ENCODE measurements around the gene SNAP47.

Gene SNAP47

DNA sequence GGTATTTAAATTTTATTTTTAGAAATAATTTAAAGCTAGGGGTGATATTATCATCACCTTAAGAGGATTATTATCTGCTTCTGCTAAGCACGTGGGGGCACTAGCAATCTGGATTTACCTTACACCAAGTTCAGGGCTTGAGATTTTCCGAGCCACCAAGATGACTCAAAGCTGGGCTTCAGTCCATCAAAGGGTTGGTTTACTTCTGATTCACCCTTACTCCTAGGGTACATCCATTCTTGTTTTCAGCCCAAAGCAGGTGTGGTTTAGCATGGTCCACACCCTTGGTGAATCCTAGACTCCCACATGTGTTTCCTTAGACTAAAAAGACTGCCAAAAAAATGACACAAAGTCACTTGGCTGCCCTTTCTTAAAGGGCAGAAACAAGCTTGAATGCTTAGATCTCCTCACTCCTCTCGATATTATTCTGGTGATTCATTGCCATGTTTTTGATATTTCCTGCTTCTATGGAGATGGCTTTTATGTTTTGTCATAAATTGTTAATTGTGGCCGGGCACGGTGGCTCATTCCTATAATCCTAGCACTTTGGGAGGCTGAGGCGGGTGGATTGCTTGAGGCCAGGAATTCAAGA, 70.5 kb downstream of the SNAP47 start:
- DNase-seq = no peak

DNA sequence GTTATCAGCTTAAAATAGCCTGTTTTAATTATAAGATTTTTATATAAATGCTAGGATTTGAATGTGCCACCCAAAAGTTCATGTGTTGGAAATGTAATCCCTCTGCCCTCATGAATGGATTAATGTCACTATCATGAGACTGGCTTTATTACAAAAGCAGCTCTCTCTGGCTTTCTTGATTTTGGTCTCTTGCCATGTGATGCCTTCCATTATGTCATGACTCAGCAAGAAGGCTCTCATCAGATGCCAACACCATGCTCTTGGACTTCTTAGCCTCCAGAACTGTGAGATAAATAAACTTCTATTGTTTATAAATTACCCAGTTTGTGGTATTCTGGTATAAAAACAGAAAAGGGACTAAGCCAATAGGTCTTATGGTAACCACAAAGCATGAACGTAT, 73.3 kb downstream of the SNAP47 start:
- no peak for DNase-seq

DNA sequence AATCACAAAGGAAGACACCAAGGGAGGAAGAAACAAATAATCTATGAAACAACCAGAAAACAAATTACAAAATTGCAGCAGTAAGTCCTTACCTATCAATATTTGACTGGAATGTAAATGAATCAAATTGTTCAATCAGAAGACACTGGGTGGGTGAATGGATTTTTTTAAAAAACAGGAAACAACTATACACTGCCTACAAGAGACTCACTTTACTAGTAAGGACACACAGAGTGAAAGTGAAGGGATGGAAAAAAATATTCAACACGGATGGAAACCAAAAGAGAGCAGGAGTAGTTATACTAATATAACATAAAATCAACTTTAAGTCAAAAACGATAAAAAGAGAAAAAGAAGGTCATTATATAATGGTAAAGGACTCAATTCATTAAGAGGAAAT, 73.8 kb downstream of the SNAP47 start:
- DNase-seq = no peak

DNA sequence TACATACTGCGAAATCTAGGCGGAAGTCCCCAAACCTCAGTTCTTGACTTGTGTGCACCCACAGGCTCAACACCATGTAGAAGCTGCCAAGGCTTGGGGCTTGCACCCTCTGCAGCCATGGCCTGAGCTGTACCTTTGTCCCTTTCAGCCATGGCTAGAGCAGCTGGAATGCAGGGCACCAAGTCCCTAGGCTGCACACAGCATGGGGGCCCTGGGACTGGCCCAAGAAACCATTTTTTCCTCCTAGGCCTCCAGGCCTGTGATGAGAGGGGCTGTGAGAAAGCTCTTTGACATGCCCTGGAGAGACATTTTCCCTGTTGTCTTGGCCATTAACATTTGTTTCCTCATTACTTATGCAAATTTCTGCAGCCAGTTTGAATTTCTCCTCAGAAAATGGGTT, 78.7 kb downstream of the SNAP47 start:
- no peak for DNase-seq

DNA sequence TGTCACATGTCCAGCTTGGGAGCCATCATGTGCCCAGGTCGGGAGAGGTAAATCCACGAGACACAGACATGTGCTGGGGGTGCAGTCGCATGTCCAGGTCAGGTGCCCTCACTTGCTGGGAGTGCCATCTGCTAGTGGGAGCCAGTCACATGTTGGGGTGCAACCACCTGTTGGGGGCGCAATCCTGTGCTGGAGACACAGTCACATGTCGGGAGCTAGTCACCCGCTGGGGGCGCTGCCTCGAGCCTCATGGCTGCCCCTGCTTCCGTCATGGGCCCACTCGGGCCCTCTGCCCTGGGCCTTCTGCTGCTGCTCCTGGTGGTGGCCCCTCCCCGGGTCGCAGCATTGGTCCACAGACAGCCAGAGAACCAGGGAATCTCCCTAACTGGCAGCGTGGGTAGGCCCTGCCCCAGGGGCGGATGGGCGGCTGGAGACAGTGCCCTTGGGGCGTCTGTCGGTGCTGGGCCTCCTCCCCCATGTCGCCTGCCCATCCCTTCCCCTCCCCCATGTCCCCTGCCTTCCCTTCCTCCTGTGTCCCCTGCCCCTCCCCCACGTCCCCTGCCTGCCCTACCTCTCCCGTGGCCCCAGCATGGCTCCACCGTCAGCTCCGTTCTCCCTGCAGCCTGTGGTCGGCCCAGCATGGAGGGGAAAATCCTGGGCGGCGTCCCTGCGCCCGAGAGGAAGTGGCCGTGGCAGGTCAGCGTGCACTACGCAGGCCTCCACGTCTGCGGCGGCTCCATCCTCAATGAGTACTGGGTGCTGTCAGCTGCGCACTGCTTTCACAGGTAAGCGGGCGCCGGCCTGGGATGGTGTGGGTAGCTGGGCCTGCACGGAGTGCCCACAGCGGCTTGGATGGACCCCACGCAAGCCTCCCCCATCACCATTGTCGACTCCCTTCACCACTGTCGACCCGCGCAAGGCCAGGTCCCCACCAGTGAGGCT, 80.5 kb downstream of the SNAP47 start, which contains the start of gene PRSS38:
TSS of gene PRSS38 (plus strand) at position 208 of the 942 bp plus-strand sequence. CDS start at position 250, 42 bp downstream.
- DNase-seq = no peak

DNA sequence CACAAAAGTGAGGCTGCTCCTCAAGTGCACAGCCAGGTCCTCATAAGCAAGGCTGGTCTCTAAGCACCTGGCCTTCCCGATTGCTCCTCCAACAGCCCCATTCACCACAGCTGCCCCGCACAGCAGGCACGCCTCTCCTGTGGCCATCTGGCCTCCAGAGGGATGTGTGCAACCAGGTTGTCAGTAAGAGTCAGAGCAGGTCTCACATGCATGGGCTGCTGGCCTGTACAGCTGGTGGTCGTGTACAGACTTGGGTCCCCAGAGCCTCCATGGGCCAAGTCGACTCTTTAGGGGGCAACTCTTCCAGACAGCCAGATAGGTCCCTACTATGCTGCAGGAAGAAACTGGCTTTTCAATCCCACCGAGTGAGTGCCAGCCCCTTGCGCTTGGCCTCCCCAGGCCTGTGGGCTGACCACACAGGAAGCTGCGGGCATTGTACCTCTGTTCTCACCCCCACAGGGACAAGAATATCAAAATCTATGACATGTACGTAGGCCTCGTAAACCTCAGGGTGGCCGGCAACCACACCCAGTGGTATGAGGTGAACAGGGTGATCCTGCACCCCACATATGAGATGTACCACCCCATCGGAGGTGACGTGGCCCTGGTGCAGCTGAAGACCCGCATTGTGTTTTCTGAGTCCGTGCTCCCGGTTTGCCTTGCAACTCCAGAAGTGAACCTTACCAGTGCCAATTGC, 81.7 kb downstream of the SNAP47 start:
- DNase-seq = no peak

DNA sequence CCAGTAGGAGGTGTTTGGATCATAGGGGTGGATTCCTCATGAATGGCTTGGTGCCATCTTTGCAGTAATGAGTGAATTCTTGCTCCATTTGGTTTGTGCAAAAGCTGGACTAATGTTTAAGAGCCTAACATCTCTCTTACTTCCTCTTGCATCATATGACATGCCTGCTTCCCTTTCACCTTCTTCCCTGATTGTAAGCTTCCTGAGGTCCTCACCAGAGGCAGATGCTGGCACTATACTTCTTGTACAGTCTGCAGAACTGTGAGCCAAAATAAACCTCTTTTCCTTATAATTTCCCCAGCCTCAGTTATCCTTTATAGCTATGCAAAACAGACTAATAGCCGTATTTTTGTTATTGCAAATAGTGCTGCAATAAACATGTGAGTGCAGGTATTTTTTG, 88.3 kb downstream of the SNAP47 start:
- no peak for DNase-seq

DNA sequence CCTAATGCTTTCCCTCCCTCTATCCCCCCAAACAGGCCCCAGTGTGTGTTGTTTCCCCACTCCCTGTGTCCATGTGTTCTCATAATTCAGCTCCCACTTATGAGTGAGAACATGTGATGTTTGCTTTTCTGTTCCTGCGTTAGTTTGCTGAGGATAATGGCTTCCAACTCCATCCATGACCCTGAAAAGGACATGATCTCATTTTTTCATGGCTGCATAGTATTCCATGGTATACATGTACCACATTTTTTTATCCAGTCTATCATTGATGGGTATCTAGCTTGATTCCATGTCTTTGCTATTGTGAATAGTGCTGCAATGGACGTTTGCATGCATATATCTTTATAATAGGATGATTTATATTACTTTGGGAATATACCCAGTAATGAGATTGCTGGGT, 89.0 kb downstream of the SNAP47 start:
- DNase-seq = no peak

DNA sequence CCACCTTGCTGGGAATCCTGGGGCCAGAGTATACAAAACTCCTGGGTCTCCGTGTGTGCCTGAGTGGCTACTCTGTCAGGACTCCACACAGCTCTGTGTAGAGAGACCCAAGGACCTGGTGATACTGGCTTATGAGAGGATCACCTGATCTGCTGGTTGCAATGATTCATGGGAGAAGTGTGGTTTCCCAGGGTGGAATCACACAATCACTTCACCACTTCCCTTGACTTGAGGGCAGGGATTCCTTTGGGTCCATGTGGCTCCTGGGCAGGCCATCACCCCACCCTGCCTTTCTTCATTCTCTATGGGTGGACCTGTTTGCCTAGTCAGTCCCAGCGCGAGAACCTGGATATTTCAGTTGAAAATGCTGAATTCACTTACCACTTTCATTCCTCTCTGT, 93.6 kb downstream of the SNAP47 start:
- no peak for DNase-seq

Data from stimulated activated CD4-positive, alpha-beta T cell treated with anti-CD3 and anti-CD28 coated beads, Interleukin-1b, Interleukin-23, amount 100 ng/mL, for 48 hours (primary cell).